G401 (cell line): ENCODE data around the gene PRKCB. TPM values are rescaled to one million over a fixed set of nuclear protein-coding genes. Genes with fewer than 3 reads are reported as not detected.
"Not testable (repeated sequence)": the region's sequence is repeated elsewhere in the genome, so short reads cannot be mapped to it uniquely, and the experiment has no call there.

ENCODE experiments used
- DNase-seq: peaks from one replicate; pipeline ENCODE4 v3.0.0-alpha.2; 2015; ENCODE audit warnings: low spot score
- in situ Hi-C: cut with HindIII; loops from 2 replicates; pipeline ENCODE4 v1.10.0; 2016; ENCODE audit warnings: low sequenced_read_pairs, mixed read lengths
- total RNA-seq: library from RNA; depleted of rRNA; stranded (reverse); fragments of >200 nt; shearing (Covaris generic); gene quantifications from 2 replicates; pipeline ENCODE4 v1.2.3, GENCODE V29; 2014

Gene PRKCB
- total RNA-seq, 1 experiment from 2014 or later, result not detected

GRCh38 chr16:24132048-24132796, 296.4 kb downstream of the PRKCB start:
- in situ Hi-C loops, result no loop called here
- DNase-seq, result no peak

GRCh38 chr16:24132797-24133155, 297.0 kb downstream of the PRKCB start:
- in situ Hi-C loops, result no loop called here
- no peak for DNase-seq

- DNase-seq, result peak; percentile 41
- in situ Hi-C loops, result no loop called here
Observed at GRCh38 chr16:24135624-24136565, 300.1 kb downstream of the PRKCB start.

GRCh38 chr16:24138024-24138423, 302.2 kb downstream of the PRKCB start:
- no peak for DNase-seq
- in situ Hi-C loops, result no loop called here

GRCh38 chr16:24138575-24138974, 302.8 kb downstream of the PRKCB start:
- in situ Hi-C loops, result no loop called here
- DNase-seq, result no peak

- DNase-seq, result no peak
- in situ Hi-C loops, result no loop called here
Observed at GRCh38 chr16:24139282-24139681, 303.5 kb downstream of the PRKCB start.

- in situ Hi-C loops, result no loop called here
- DNase-seq, result no peak
Observed at GRCh38 chr16:24140730-24141129, 304.9 kb downstream of the PRKCB start.

- no peak for DNase-seq
- in situ Hi-C loops, result no loop called here
Observed at GRCh38 chr16:24141466-24141865, 305.7 kb downstream of the PRKCB start.

GRCh38 chr16:24141917-24142316, 306.1 kb downstream of the PRKCB start:
- in situ Hi-C loops, result no loop called here
- DNase-seq, result no peak

GRCh38 chr16:24145927-24146326, 310.1 kb downstream of the PRKCB start:
- DNase-seq, result no peak
- in situ Hi-C loops, result no loop called here

GRCh38 chr16:24146518-24146917, 310.7 kb downstream of the PRKCB start:
- in situ Hi-C loops, result no loop called here
- DNase-seq, result no peak

- DNase-seq, result no peak
- in situ Hi-C loops, result no loop called here
Observed at GRCh38 chr16:24149102-24149501, 313.3 kb downstream of the PRKCB start.

GRCh38 chr16:24150282-24150681, 314.5 kb downstream of the PRKCB start:
- in situ Hi-C loops, result no loop called here
- no peak for DNase-seq

- DNase-seq, result no peak
- in situ Hi-C loops, result no loop called here
Observed at GRCh38 chr16:24151482-24151939, 315.7 kb downstream of the PRKCB start.

GRCh38 chr16:24152048-24152447, 316.3 kb downstream of the PRKCB start:
- DNase-seq, in situ Hi-C loops: not testable (repeated sequence)

- no peak for DNase-seq
- in situ Hi-C loops, result no loop called here
Observed at GRCh38 chr16:24152826-24153225, 317.0 kb downstream of the PRKCB start.

- in situ Hi-C loops, result no loop called here
- DNase-seq, result no peak
Observed at GRCh38 chr16:24156777-24157176, 321.0 kb downstream of the PRKCB start.

GRCh38 chr16:24163935-24164334, 328.2 kb downstream of the PRKCB start:
- in situ Hi-C loops, result no loop called here
- DNase-seq, result no peak

GRCh38 chr16:24164416-24164815, 328.6 kb downstream of the PRKCB start:
- in situ Hi-C loops, result no loop called here
- no peak for DNase-seq

GRCh38 chr16:24165273-24165672, 329.5 kb downstream of the PRKCB start:
- in situ Hi-C loops, result no loop called here
- DNase-seq, result no peak
